ENCODE measurements around the gene NUDT8.
"Not testable (repeated sequence)": the region's sequence is repeated elsewhere in the genome, so short reads cannot be mapped to it uniquely, and the experiment has no call there.

NUDT8 gene

GRCh38 chr11:67621928-67622327 lies 7.8 kb downstream of the NUDT8 start:
- DNase-seq (ENCODE audit: low read depth, low spot score); H3K4me1 ChIP-seq (ENCODE audit: insufficient read depth, insufficient read length); H3K27me3 ChIP-seq (ENCODE audit: insufficient read depth, insufficient read length); H3K36me3 ChIP-seq (ENCODE audit: insufficient read depth, insufficient read length, low read length); H3K9me3 ChIP-seq (ENCODE audit: insufficient read depth, low read length): not testable (repeated sequence)
- Histone ChIP-seq H3K9ac (ENCODE audit: insufficient read length, low read depth) (peak overlapping the region; percentile 34), H3K4me3 (ENCODE audit: insufficient read length, low read depth) (peak overlapping the region; percentile 88)

GRCh38 chr11:67620621-67621020 lies 9.1 kb downstream of the NUDT8 start:
- H3K9ac ChIP-seq (ENCODE audit: insufficient read length, low read depth) = peak overlapping the region; percentile 97
- DNase-seq (ENCODE audit: low read depth, low spot score); H3K9me3 ChIP-seq (ENCODE audit: insufficient read depth, low read length); H3K27me3 ChIP-seq (ENCODE audit: insufficient read depth, insufficient read length); H3K36me3 ChIP-seq (ENCODE audit: insufficient read depth, insufficient read length, low read length): not testable (repeated sequence)
- peaks cover 14% of the 10 kb centered on the region for H3K4me1 ChIP-seq (ENCODE audit: insufficient read depth, insufficient read length)
- H3K4me3 ChIP-seq (ENCODE audit: insufficient read length, low read depth) = peak overlapping the region; percentile 88

DNA sequence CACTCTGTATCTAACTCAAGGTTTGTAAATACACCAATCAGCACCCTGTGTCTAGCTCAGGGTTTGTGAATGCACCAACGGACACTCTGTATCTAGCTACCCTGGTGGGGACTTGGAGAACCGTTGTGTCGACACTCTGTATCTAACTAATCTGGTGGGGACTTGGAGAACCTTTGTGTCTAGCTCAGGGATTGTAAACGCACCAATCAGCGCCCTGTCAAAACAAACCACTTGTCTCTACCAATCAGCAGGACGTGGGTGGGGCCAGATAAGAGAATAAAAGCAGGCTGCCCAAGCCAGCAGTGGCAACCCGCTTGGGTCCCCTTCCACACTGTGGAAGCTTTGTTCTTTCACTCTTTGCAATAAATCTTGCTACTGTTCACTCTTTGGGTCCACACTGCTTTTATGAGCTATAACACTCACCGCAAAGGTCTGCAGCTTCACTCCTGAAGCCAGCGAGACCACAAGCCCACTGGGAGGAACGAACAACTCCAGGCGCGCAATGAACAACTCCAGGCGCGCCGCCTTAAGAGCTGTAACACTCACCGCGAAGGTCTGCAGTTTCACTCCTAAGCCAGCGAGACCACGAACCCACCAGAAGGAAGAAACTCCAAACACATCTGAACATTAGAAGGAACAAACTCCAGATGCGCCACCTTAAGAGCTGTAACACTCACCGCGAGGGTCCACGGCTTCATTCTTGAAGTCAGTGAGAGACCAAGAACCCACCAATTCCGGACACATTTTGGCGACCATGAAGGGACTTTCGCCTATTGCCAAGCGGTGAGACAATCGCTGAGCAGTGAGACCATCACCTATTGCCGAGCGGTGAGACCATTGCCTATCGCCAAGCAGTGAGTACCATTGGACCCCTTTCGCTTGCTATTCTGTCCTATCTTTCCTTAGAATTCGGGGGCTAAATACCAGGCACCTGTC lies 9.8 kb downstream of the NUDT8 start:
- DNase-seq (ENCODE audit: low read depth, low spot score); H3K9me3 ChIP-seq (ENCODE audit: insufficient read depth, low read length); H3K27me3 ChIP-seq (ENCODE audit: insufficient read depth, insufficient read length); H3K36me3 ChIP-seq (ENCODE audit: insufficient read depth, insufficient read length, low read length): not testable (repeated sequence)
- Histone ChIP-seq H3K9ac (ENCODE audit: insufficient read length, low read depth) (peak overlapping the region; percentile 97), H3K4me3 (ENCODE audit: insufficient read length, low read depth) (peak overlapping the region; percentile 88), H3K4me1 (ENCODE audit: insufficient read depth, insufficient read length) (peaks cover 19% of the 10 kb centered on the region)

DNA sequence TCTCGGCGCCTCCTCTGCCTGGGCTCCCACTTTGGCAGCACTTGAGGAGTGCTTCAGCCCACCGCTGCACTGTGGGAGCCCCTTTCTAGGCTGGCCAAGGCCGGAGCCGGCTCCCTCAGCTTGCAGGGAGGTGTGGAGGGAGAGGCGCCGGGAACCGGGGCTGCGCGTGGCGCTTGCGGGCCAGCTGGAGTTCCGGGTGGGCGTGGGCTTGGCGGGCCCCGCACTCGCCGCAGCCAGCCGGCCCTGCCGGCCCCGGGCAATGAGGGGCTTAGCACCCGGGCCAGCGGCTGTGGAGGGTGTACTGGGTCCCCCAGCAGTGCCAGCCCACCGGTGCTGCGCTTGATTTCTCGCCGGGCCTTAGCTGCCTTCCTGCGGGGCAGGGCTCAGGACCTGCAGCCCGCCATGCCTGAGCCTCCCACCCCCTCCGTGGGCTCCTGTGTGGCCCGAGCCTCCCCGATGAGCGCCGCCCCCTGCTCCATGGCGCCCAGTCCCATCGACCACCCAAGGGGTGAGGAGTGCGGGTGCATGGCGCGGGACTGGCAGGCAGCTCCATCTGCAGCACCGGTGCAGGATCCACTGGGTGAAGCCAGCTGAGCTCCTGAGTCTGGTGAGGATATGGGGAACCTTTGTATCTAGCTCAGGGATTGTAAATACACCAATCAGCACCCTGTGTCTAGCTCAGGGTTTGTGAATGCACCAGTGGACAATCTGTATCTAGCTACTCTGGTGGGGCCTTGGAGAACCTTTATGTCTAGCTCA lies 10.7 kb downstream of the NUDT8 start:
- peak overlapping the region; percentile 60 for H3K4me3 ChIP-seq (ENCODE audit: insufficient read length, low read depth)

GRCh38 chr11:67617243-67617953 lies 12.3 kb downstream of the NUDT8 start:
- no peak overlapping the region for H3K4me3 ChIP-seq (ENCODE audit: insufficient read length, low read depth)
- TF ChIP-seq SUZ12 (IDR thresholded peaks at IDR 0.05; ENCODE audit: extremely low read depth, insufficient read depth, insufficient read length) (no peak), YY1 (IDR thresholded peaks at IDR 0.05; ENCODE audit: insufficient read depth, insufficient read length) (no peak)
- H3K4me1 ChIP-seq (ENCODE audit: insufficient read depth, insufficient read length) = peaks cover 35% of the 10 kb centered on the region
- H3K36me3 ChIP-seq (ENCODE audit: insufficient read depth, insufficient read length, low read length) = peaks cover 19% of the 10 kb centered on the region
- H3K27me3 ChIP-seq (ENCODE audit: insufficient read depth, insufficient read length) = no peaks in the 10 kb centered on the region
- no peak for DNase-seq (ENCODE audit: low read depth, low spot score)
- no peaks in the 10 kb centered on the region for H3K9me3 ChIP-seq (ENCODE audit: insufficient read depth, low read length)
- peak overlapping the region; percentile 85 for H3K9ac ChIP-seq (ENCODE audit: insufficient read length, low read depth)

More for the DNA sequence above, 10.7 kb downstream of the NUDT8 start:
- DNase-seq (ENCODE audit: low read depth, low spot score); H3K36me3 ChIP-seq (ENCODE audit: insufficient read depth, insufficient read length, low read length); H3K9me3 ChIP-seq (ENCODE audit: insufficient read depth, low read length); H3K27me3 ChIP-seq (ENCODE audit: insufficient read depth, insufficient read length): not testable (repeated sequence)
- Histone ChIP-seq H3K9ac (ENCODE audit: insufficient read length, low read depth) (peak overlapping the region; percentile 85), H3K4me1 (ENCODE audit: insufficient read depth, insufficient read length) (peaks cover 27% of the 10 kb centered on the region)

DNA sequence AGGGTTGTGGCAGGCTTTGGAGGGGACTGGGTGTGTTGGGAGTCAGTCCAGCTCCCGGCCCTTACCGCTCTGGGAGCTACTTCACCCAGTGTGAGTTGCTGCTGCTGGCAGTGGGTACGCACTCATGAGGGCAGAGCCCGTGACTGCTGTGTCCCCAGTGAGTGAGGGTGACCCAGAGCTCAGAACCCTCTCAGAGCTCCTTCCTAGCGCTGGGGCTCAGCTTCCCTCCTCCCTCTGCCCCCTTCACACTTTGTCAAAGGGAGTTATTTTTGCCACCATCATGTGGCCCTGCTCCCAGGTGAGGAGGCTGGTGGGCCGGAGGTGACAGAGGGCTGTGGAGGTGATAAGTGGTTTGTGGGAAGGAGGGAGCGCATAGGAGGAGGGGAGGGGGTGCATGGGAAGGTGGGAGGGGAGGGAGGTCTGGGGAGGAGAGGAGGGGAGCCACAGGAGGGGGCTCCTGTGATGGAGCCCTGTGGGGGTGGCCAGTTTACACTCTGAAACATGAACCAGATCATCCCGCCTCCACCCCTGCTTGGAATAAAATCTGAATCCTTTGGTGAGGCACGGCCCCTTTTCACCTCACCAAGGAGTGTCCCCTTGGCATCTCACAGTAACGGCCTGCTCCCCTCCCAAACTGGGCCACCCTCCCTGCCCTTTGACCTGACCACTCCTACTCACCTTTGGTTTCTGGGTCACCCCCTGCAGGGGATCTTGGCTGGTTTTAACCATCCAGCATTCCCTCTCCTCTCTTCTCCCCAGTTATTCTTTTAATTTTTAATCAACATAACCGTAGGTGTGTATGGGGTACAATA lies 13.1 kb downstream of the NUDT8 start:
- Histone ChIP-seq H3K9me3 (ENCODE audit: insufficient read depth, low read length) (no peaks in the 10 kb centered on the region), H3K9ac (ENCODE audit: insufficient read length, low read depth) (peak overlapping the region; percentile 58), H3K27me3 (ENCODE audit: insufficient read depth, insufficient read length) (no peaks in the 10 kb centered on the region), H3K4me3 (ENCODE audit: insufficient read length, low read depth) (no peak overlapping the region), H3K36me3 (ENCODE audit: insufficient read depth, insufficient read length, low read length) (peaks cover 26% of the 10 kb centered on the region), H3K4me1 (ENCODE audit: insufficient read depth, insufficient read length) (peaks cover 35% of the 10 kb centered on the region)
- TF ChIP-seq SUZ12 (IDR thresholded peaks at IDR 0.05; ENCODE audit: extremely low read depth, insufficient read depth, insufficient read length) (no peak), YY1 (IDR thresholded peaks at IDR 0.05; ENCODE audit: insufficient read depth, insufficient read length) (no peak), ZNF274 (IDR thresholded peaks at IDR 0.05; ENCODE audit: low read depth, low read length) (no peak)
- DNase-seq (ENCODE audit: low read depth, low spot score) = no peak

Data from NT2/D1 (cell line).